ENCODE data around the gene ZWILCH. TPM values are rescaled to one million over a fixed set of nuclear protein-coding genes. Genes with fewer than 3 reads are reported as not detected.

ZWILCH gene
- total and polyA plus RNA-seq, 2 donors (not counting 3 experiments of a cell fraction or from before 2014, with no cell fraction given), result 9.3 to 28.8 TPM

- H3K9me1 ChIP-seq (replicated peaks; ENCODE audit: control insufficient read depth, extremely low read depth, insufficient read depth, low read length), result no peaks in the 10 kb centered on the region
- no peak overlapping the region for H3K9ac ChIP-seq (replicated peaks; ENCODE audit: extremely low read depth, insufficient read depth, low read length)
- POLR2A ChIA-PET, result no interaction called here
- H3K4me1 ChIP-seq (ENCODE audit: control insufficient read depth, extremely low read depth, insufficient read depth, low read length), result peaks cover 34% of the 10 kb centered on the region
- TF ChIP-seq CTCF (IDR thresholded peaks at IDR 0.05; ENCODE audit: extremely low read depth in 1 of 2, insufficient read depth in 1 of 2, low read depth in 1 of 2, low read length in 2 of 2) (no peak), POLR2A (IDR thresholded peaks at IDR 0.05; ENCODE audit: low read depth, low read length) (peak; percentile 16), MYC (IDR thresholded peaks at IDR 0.05; ENCODE audit: low read depth, low read length) (no peak), MAX (IDR thresholded peaks at IDR 0.05; ENCODE audit: insufficient read depth, insufficient read length) (no peak), POLR2AphosphoS5 (IDR thresholded peaks at IDR 0.05; ENCODE audit: insufficient read depth, low read depth, low read length) (peak; percentile 23), FOS (IDR thresholded peaks at IDR 0.05; ENCODE audit: borderline replicate concordance, insufficient read depth, low read length) (peak; percentile 62), JUN (IDR thresholded peaks at IDR 0.05; ENCODE audit: borderline replicate concordance, insufficient read depth, insufficient read length, low read depth) (peak; percentile 73), GATA2 (IDR thresholded peaks at IDR 0.05; ENCODE audit: insufficient read depth, insufficient read length, low read depth, low read length) (no peak), EZH2 (IDR thresholded peaks at IDR 0.05; ENCODE audit: borderline replicate concordance, low read depth, low read length, severe bottlenecking) (no peak)
- H3K4me2 ChIP-seq (ENCODE audit: insufficient read depth, low read length), result peak overlapping the region; percentile 38
- no TSS peak for BruUV-seq (replicated peaks)
- intact Hi-C loops (cut with micrococcal nuclease) (no loop called here), dilution Hi-C loops (cut with MboI; ENCODE audit: extremely low pct_ligation_motif_present, low sequenced_read_pairs) (no loop called here)
- no peaks in the 10 kb centered on the region for H3K9me3 ChIP-seq (replicated peaks; ENCODE audit: control insufficient read depth, insufficient read depth, low read length)
- DNase-seq (ENCODE audit: low read depth, low spot score) (peak; percentile 90), FAIRE-seq (peak; percentile 94)
- peak overlapping the region; percentile 28 for H2AFZ ChIP-seq (ENCODE audit: low read depth, low read length)
- CTCF ChIA-PET, result interaction anchor here (2.1 kb wide), 1 partner anchor 14 kb away, joined by 6 read pairs; the partner anchor contains the start of gene LCTL
- H3K79me2 ChIP-seq (ENCODE audit: control insufficient read depth, insufficient read depth, low read length), result no peaks in the 10 kb centered on the region
- H4K20me1 ChIP-seq (replicated peaks; ENCODE audit: control insufficient read depth, extremely low read depth, insufficient read depth, low read length), result no peaks in the 10 kb centered on the region
- H3K36me3 ChIP-seq (ENCODE audit: control insufficient read depth in 2 of 2, extremely low read depth in 1 of 2, insufficient read depth in 2 of 2, low read length in 2 of 2), result no peaks in the 10 kb centered on the region
- H3K27me3 ChIP-seq (ENCODE audit: control insufficient read depth in 2 of 2, insufficient read depth in 2 of 2, low read length in 2 of 2), result no peaks in the 10 kb centered on the region
- peak overlapping the region; percentile 66 for H3K27ac ChIP-seq (ENCODE audit: insufficient read depth, low read depth, low read length)
- no peak overlapping the region for H3K4me3 ChIP-seq (replicated peaks in 1 of 3; ENCODE audit: insufficient read depth in 1 of 3, low read depth in 1 of 3, low read length in 3 of 3)
Observed at GRCh38 chr15:66580643-66581042, 75.5 kb downstream of the ZWILCH start.

Data from endothelial cell of umbilical vein (primary cell).